DOHH2 (cell line): ENCODE data around the gene SHB.

ENCODE experiments used
- EZH2phosphoT487 ChIP-seq: fragments of 200-600 bp; sonication (generic); IDR thresholded peaks from 2 replicates; pipeline ENCODE4 v1.6.1; 2017; ENCODE audit warnings: borderline replicate concordance, mild to moderate bottlenecking, antibody characterized with exemption, low read length, moderate library complexity, mixed read lengths
- TF ChIP-seq, protein P1 (sequence below): fragments of 200-600 bp; sonication (generic); IDR thresholded peaks from one replicate; pipeline ENCODE4 v1.5.1; 2014; ENCODE audit warnings: antibody characterized with exemption, mild to moderate bottlenecking, low read depth, low read length; ENCODE audit not compliant: poor library complexity, severe bottlenecking

DNA sequence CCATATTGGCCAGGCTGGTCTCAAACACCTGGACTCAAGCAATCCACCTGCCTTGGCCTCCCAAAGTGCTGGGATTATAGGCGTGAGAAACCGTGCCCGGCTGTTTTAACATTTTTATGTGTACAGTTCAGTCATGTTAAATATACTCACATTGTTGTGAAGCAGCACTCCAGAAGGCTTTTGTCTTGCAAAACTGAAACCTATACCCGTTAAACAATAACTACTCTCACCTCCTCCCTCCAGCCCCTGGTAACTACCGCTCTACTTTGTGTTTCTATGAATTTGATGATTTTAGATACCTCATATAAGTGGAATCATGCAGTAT is 23.1 kb upstream of the SHB start:
- TF ChIP-seq, protein P1, sequence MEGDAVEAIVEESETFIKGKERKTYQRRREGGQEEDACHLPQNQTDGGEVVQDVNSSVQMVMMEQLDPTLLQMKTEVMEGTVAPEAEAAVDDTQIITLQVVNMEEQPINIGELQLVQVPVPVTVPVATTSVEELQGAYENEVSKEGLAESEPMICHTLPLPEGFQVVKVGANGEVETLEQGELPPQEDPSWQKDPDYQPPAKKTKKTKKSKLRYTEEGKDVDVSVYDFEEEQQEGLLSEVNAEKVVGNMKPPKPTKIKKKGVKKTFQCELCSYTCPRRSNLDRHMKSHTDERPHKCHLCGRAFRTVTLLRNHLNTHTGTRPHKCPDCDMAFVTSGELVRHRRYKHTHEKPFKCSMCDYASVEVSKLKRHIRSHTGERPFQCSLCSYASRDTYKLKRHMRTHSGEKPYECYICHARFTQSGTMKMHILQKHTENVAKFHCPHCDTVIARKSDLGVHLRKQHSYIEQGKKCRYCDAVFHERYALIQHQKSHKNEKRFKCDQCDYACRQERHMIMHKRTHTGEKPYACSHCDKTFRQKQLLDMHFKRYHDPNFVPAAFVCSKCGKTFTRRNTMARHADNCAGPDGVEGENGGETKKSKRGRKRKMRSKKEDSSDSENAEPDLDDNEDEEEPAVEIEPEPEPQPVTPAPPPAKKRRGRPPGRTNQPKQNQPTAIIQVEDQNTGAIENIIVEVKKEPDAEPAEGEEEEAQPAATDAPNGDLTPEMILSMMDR: no peak
- TF ChIP-seq EZH2phosphoT487: no peak
